MCF 10A (cell line): ENCODE results near the gene PTPN13. TPM values are rescaled to one million over a fixed set of nuclear protein-coding genes. Genes with fewer than 3 reads are reported as not detected.

Source experiments
- BruUV-seq: library from RNA; stranded (reverse); fragments of 400-500 nt; replicated peaks from 2 replicates; lab custom pipeline; 2021; lab: Mats Ljungman, UMichigan
- CTCF ChIA-PET: fragments of 300-600 bp; sonication (Branson Sonifier 250); formaldehyde crosslinking; extraction: SDS; loops from one replicate; lab custom pipeline; 2021; ENCODE audit warnings: antibody characterized with exemption, inconsistent platforms; lab: Yijun Ruan, JAX
- POLR2A ChIA-PET: fragments of 300-600, 350-650 bp; sonication (Branson Sonifier 250); formaldehyde crosslinking; extraction: SDS; loops from one replicate; lab custom pipeline; 2020; ENCODE audit warnings: antibody characterized with exemption, inconsistent platforms; lab: Yijun Ruan, JAX
- DNase-seq: peaks from one replicate; pipeline ENCODE4 v3.0.0-alpha.2; 2018; ENCODE audit not compliant: unreplicated experiment
- H3K27ac Mint-ChIP-seq: one replicate; pipeline ENCODE4 v1.8.0; 2022; ENCODE audit warnings: mild to moderate bottlenecking, low read depth, mixed read lengths; ENCODE audit not compliant: unreplicated experiment
- H3K27me3 Mint-ChIP-seq: one replicate; pipeline ENCODE4 v1.8.0; 2022; ENCODE audit warnings: mixed read lengths; ENCODE audit not compliant: insufficient read depth, unreplicated experiment
- H3K36me3 Mint-ChIP-seq: one replicate; pipeline ENCODE4 v1.8.0; 2022; ENCODE audit warnings: mild to moderate bottlenecking, moderate library complexity, mixed read lengths; ENCODE audit not compliant: insufficient read depth, unreplicated experiment
- H3K4me1 Mint-ChIP-seq: one replicate; pipeline ENCODE4 v1.8.0; 2022; ENCODE audit warnings: mixed read lengths; ENCODE audit not compliant: insufficient read depth, unreplicated experiment
- H3K4me3 Mint-ChIP-seq: one replicate; pipeline ENCODE4 v1.8.0; 2022; ENCODE audit warnings: mild to moderate bottlenecking, moderate library complexity, mixed read lengths; ENCODE audit not compliant: unreplicated experiment
- H3K9me3 Mint-ChIP-seq: one replicate; pipeline ENCODE4 v1.8.0; 2022; ENCODE audit warnings: mixed read lengths; ENCODE audit not compliant: unreplicated experiment
- CTCF ChIP-seq: fragments of 200-600 bp; IDR thresholded peaks from one replicate; pipeline ENCODE4 v1.8.0; 2022; ENCODE audit warnings: antibody characterized with exemption, mild to moderate bottlenecking; ENCODE audit not compliant: unreplicated experiment
- intact Hi-C: fragments of 100-400 bp; cut with micrococcal nuclease; formaldehyde crosslinking; loops from 2 replicates; pipeline ENCODE4 v1.14.1; 2022
- total RNA-seq: library from RNA; stranded (reverse); gene quantifications from 2 replicates; pipeline ENCODE4 v1.2.3, GENCODE V29; 2022

PTPN13 gene
- total RNA-seq, 1 experiment from 2014 or later: 28.3 TPM

GRCh38 chr4:86757468-86757867, 163.4 kb downstream of the PTPN13 start:
- intact Hi-C loops: loop anchor here (10.0 kb wide), 2 partner anchors 163 to 233 kb away; partner anchors contain the start of gene PTPN13
- peak; percentile 27 for DNase-seq
- no peak for TF ChIP-seq CTCF
- H3K27ac Mint-ChIP-seq: no peak overlapping the region
- ChIA-PET POLR2A (interaction anchor here (0.6 to 1.4 kb wide), 2 partner anchors 12 to 75 kb away, joined by 3 to 4 read pairs; no protein-coding TSS in a partner anchor), CTCF (interaction anchor here (0.9 to 1.9 kb wide), 4 partner anchors 15 to 261 kb away, joined by 3 to 9 read pairs (median 5); no protein-coding TSS in a partner anchor)
- H3K36me3 Mint-ChIP-seq: peaks cover 27% of the 10 kb centered on the region
- no peaks in the 10 kb centered on the region for H3K27me3 Mint-ChIP-seq
- H3K4me1 Mint-ChIP-seq: peaks cover 5% of the 10 kb centered on the region
- H3K4me3 Mint-ChIP-seq: no peak overlapping the region
- H3K9me3 Mint-ChIP-seq: no peaks in the 10 kb centered on the region
- no TSS peak for BruUV-seq

- Mint-ChIP-seq H3K27me3 (no peaks in the 10 kb centered on the region), H3K4me1 (peaks cover 5% of the 10 kb centered on the region), H3K36me3 (peaks cover 34% of the 10 kb centered on the region), H3K27ac (no peak overlapping the region), H3K9me3 (no peaks in the 10 kb centered on the region), H3K4me3 (no peak overlapping the region)
- no peak for DNase-seq
- no peak for TF ChIP-seq CTCF
- ChIA-PET POLR2A (interaction anchor here (1.2 kb wide), 1 partner anchor 165 kb away, joined by 3 read pairs; the partner anchor contains the start of gene PTPN13), CTCF (no interaction called here)
- BruUV-seq: no TSS peak
- intact Hi-C loops: loop anchor here (10.0 kb wide), 2 partner anchors 164 to 234 kb away; partner anchors contain the start of gene PTPN13
These were observed 165.2 kb downstream of the PTPN13 start for GRCh38 chr4:86759298-86759697.

- no peak overlapping the region for H3K27ac Mint-ChIP-seq
- H3K27me3 Mint-ChIP-seq: no peaks in the 10 kb centered on the region
- ChIA-PET POLR2A (no interaction called here), CTCF (no interaction called here)
- peaks cover 54% of the 10 kb centered on the region for H3K36me3 Mint-ChIP-seq
- no peaks in the 10 kb centered on the region for H3K4me1 Mint-ChIP-seq
- TF ChIP-seq CTCF: no peak
- DNase-seq: no peak
- no peaks in the 10 kb centered on the region for H3K9me3 Mint-ChIP-seq
- no TSS peak for BruUV-seq
- intact Hi-C loops: no loop called here
- H3K4me3 Mint-ChIP-seq: no peak overlapping the region
These were observed 168.5 kb downstream of the PTPN13 start for GRCh38 chr4:86762649-86763048.

- DNase-seq: no peak
- Mint-ChIP-seq H3K4me1 (no peaks in the 10 kb centered on the region), H3K9me3 (no peaks in the 10 kb centered on the region), H3K4me3 (no peak overlapping the region), H3K36me3 (peaks cover 56% of the 10 kb centered on the region), H3K27me3 (no peaks in the 10 kb centered on the region), H3K27ac (no peak overlapping the region)
- TF ChIP-seq CTCF: no peak
- intact Hi-C loops: no loop called here
- POLR2A ChIA-PET: interaction anchor here (0.9 to 1.0 kb wide), 2 partner anchors 12 to 14 kb away, joined by 4 read pairs; no protein-coding TSS in a partner anchor
- CTCF ChIA-PET: interaction anchor here (1.0 to 1.7 kb wide), 2 partner anchors 247 to 273 kb away, joined by 3 to 5 read pairs; no protein-coding TSS in a partner anchor
- no TSS peak for BruUV-seq
These were observed 175.7 kb downstream of the PTPN13 start for GRCh38 chr4:86769794-86770193.
